Heart left ventricle (tissue), 16 donors: ENCODE data around the gene SFXN2. TPM values are rescaled to one million over a fixed set of nuclear protein-coding genes. Genes with fewer than 3 reads are reported as not detected.
A peak's percentile ranks its signal among the peaks of the same experiment; 100 is the strongest.
"Not testable (repeated sequence)": the region's sequence is repeated elsewhere in the genome, so short reads cannot be mapped to it uniquely, and the experiment has no call there.

Experiments used
- ATAC-seq, 4 donors: fragments of 200-7000 bp; cut with Tn5 transposase; one replicate each; pipeline ENCODE4 v1.9.1; 2020 to 2022; ENCODE audit warnings: moderate library complexity in 4 of 4, mild to moderate bottlenecking in 3 of 4, moderate number of reproducible peaks in 1 of 4
- DNase-seq, 5 donors: peaks; one replicate each; pipeline ENCODE4 v3.0.0-alpha.2; 2020
- H3K27ac ChIP-seq, 12 donors: fragments of 200-600 bp; sonication (generic) in 4 of 12; one replicate each; pipeline versions ENCODE4 v1.5.0 to v1.8.0; 2016 to 2022; ENCODE audit warnings: mild to moderate bottlenecking in 2 of 12
- H3K27me3 ChIP-seq, 9 donors: fragments of 200-600 bp; sonication (generic) in 2 of 9; one replicate each; pipeline versions ENCODE4 v1.5.1 to v1.8.0; 2016 to 2022; ENCODE audit warnings: mild to moderate bottlenecking in 3 of 9
- H3K36me3 ChIP-seq, 9 donors: fragments of 200-600 bp; sonication (generic) in 2 of 9; one replicate each; pipeline versions ENCODE4 v1.5.0 to v1.8.0; 2018 to 2022; ENCODE audit warnings: mild to moderate bottlenecking in 2 of 9
- H3K4me1 ChIP-seq, 12 donors: fragments of 200-600 bp; sonication (generic) in 4 of 12; one replicate each; pipeline versions ENCODE4 v1.5.0 to v1.8.0; 2016 to 2022; ENCODE audit warnings: mild to moderate bottlenecking in 3 of 12
- H3K4me3 ChIP-seq, 12 donors: fragments of 200-600 bp; sonication (generic) in 4 of 12; one replicate each; pipeline versions ENCODE4 v1.5.0 to v1.8.0; 2017 to 2022; ENCODE audit warnings: mild to moderate bottlenecking in 9 of 12, moderate library complexity in 4 of 12
- H3K9me3 ChIP-seq, 12 donors: fragments of 200-600 bp; sonication (generic) in 4 of 12; one replicate each; pipeline versions ENCODE4 v1.5.0 to v1.8.0; 2016 to 2022; ENCODE audit warnings: mild to moderate bottlenecking in 1 of 12
- POLR2A ChIP-seq, 2 donors: fragments of 450-650 bp; IDR thresholded peaks; one replicate each; pipeline ENCODE4 v1.6.1; 2017; ENCODE audit warnings: antibody characterized with exemption in 2 of 2, mild to moderate bottlenecking in 2 of 2, moderate library complexity in 2 of 2
- WGBS, 4 donors: extraction: QIAGEN DNeasy Blood & Tissue Kit in 2 of 4; methylation state at CpG; one replicate each; pipeline versions ENCODE4 v1.1.5 to v1.1.7; 2013 to 2018; 5-methylcytosine and 5-hydroxymethylcytosine counted together
- intact Hi-C, 10 donors: fragments of 100-400 bp; cut with DNase I; formaldehyde crosslinking; loops; one replicate each; pipeline versions ENCODE4 v1.11.1 to v1.14.2; 2022
- polyA plus RNA-seq, 2 donors: library from polyadenylated mRNA; stranded (reverse); fragments of 200-250 nt; gene quantifications; one replicate each; pipeline ENCODE4 v1.2.3, GENCODE V29; 2013
- total RNA-seq, 9 donors: library from RNA; depleted of rRNA in 2 of 9; stranded (reverse); fragments of >200 nt in 2 of 9; fragmentation: NEBNext Ultra II Directional in 3 of 9; extraction: Animal tissue kit (Norgen Biotek cat#: 25700) in 3 of 9; gene quantifications; one replicate each; pipeline versions ENCODE4 v1.1.0 to v1.2.4, GENCODE V29; 2016 to 2023
- TF ChIP-seq, protein P1 (sequence below), 12 donors: fragments of 200-600 bp; sonication (generic) in 4 of 12; IDR thresholded peaks; one replicate each; pipeline versions ENCODE4 v1.5.0 to v1.8.0; 2018 to 2022; ENCODE audit warnings: antibody characterized with exemption in 12 of 12, mild to moderate bottlenecking in 5 of 12
- donor health status: ischemic (EF 13 %, LVEDD 7.1; RV severe dilation, severe dysfunction).
- donor health status: healthy with polysubstance abuse.
- donor health status: DM: no; HTN: yes; CAD: no.
- donor health status: DM: no; HTN: no; CAD: no.
- donor health status: ischemic (EF 25% LVEDD 6.9; RV normal size, moderate dysfunction).
- donor health status: ischemic (EF 25% LVEDD 5.7; RV mildly dilated, moderate dysfunction).
- donor health status: healthy.
- donor health status: DM: yes; HTN: yes; CAD: no.
- donor health status: ischemic (EF 35%, LVEDD 5.7; RV mildly dilated, moderate dysfunction).
- donor health status: nonischemic (EF 11% LVEDD 7.7; RV severe dilation, severe dysfunction).
- donor health status: DM: yes; HTN: yes; CAD: no.
- donor health status: PGD.
- donor health status: ischemic (EF 29% LVEDD 5.4; RV normal size, mild dysfunction).
- donor health status: nonischemic (EF 23%, LVEDD 6.1; RV moderate dilation, normal function).

The SFXN2 gene
- total and polyA plus RNA-seq, 11 donors, result 0.50 to 7.2 (median 2.4) TPM

DNA sequence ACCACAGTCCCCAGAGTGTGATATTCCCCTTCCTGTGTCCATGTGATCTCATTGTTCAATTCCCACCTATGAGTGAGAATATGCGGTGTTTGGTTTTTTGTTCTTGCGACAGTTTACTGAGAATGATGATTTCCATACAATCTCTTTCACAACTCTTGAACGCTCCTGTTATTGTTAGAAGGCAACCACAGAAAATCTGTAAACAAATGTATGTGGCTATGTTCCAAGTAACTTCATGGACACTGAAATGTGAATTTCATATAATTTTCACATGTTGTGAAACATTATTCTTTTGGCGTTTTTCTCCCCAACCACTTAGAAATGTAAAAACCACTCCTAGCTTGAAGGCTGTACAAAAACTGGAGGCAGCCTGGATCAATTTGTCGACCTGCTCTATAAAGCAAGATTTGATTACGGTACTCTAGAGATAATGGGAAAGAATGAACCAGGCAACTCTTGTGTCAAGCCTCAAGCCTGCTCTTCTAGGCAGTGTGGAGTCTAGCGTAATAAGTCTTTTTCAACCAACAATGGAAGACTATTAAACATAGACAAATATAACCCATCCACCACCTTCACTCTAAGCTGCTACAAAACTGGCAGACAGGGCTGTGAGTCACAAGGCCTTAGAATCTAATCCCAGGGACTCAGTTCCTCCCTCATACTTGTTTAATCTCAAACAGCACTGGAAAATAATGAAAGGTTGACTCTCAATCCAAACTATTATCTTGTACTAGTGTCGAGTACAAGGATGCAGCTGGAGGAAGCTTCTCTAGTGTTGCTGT, 23.0 kb upstream of the SFXN2 start:
- Histone ChIP-seq H3K4me3 (no peak overlapping the region), H3K27ac (no peak overlapping the region), H3K9me3 (no peaks in the 10 kb centered on the region), H3K4me1 (peaks cover 0 to 3% (median 0%) of the 10 kb centered on the region in 12 donors), H3K27me3 (no peaks in the 10 kb centered on the region), H3K36me3 (peaks cover 0 to 61% (median 29%) of the 10 kb centered on the region in 9 donors)
- ATAC-seq (peak in 3 of 4 donors; percentile 24 to 39 (median 37)), DNase-seq (no peak)
- 71 to 79% (median 77%) methylated on average over 8 of the region's 8 CpGs for WGBS, 4 donors
- TF ChIP-seq POLR2A (IDR thresholded peaks at IDR 0.05), result no peak
- TF ChIP-seq, protein P1, sequence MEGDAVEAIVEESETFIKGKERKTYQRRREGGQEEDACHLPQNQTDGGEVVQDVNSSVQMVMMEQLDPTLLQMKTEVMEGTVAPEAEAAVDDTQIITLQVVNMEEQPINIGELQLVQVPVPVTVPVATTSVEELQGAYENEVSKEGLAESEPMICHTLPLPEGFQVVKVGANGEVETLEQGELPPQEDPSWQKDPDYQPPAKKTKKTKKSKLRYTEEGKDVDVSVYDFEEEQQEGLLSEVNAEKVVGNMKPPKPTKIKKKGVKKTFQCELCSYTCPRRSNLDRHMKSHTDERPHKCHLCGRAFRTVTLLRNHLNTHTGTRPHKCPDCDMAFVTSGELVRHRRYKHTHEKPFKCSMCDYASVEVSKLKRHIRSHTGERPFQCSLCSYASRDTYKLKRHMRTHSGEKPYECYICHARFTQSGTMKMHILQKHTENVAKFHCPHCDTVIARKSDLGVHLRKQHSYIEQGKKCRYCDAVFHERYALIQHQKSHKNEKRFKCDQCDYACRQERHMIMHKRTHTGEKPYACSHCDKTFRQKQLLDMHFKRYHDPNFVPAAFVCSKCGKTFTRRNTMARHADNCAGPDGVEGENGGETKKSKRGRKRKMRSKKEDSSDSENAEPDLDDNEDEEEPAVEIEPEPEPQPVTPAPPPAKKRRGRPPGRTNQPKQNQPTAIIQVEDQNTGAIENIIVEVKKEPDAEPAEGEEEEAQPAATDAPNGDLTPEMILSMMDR (IDR thresholded peaks at IDR 0.05), result no peak
- intact Hi-C loops, result no loop called here

DNA sequence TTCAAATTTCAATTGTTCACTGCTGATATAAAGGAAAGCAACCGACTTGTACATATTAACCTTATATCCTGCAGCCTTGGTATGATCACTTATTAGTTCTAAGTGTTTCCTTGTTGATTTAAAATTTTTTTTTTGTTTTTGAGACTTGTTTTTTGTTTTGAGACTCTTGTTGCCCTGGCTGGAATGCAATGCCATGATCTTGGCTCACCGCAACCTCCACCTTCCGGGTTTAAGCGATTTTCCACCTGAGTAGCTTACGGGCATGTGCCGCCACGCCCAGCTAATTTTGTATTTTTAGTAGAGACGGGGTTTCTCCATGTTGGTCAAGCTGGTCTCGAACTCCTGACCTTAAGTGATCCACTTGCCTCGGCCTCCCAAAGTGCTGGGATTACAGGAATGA, 19.0 kb upstream of the SFXN2 start:
- H3K27me3 ChIP-seq, H3K9me3 ChIP-seq, DNase-seq, H3K4me1 ChIP-seq, intact Hi-C loops, ATAC-seq, H3K27ac ChIP-seq, H3K4me3 ChIP-seq: not testable (repeated sequence)
- WGBS, 4 donors, result 97 to 98% (median 98%) methylated on average over 10 of the region's 10 CpGs
- peaks cover 0 to 76% (median 47%) of the 10 kb centered on the region in 9 donors for H3K36me3 ChIP-seq

GRCh38 chr10:102696736-102697135, 17.7 kb upstream of the SFXN2 start:
- TF ChIP-seq, protein P1 (IDR thresholded peaks at IDR 0.05), result no peak
- no peak for TF ChIP-seq POLR2A (IDR thresholded peaks at IDR 0.05)
- H3K4me3 ChIP-seq, result no peak overlapping the region
- 97 to 100% (median 99%) methylated on average over 3 of the region's 3 CpGs for WGBS, 4 donors

DNA sequence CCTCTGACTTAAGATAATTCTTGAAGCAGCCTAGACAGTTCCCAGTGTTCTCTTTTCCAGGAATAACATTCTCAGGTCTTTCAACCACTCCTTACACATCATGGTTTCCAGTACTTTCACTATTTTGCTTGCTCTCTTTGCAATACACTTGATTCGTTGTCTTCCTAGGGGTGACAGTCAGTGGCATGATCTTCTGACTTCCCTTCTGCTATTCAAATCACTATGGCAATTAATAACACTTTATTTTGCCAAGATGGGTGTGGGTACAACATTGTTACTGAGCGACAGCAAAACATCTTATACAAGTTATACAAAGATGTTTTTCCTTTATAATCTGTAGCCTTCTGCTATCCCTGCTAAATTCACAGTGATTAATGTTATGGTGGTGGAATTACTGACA, 15.5 kb upstream of the SFXN2 start:
- peaks cover 0 to 5% (median 0%) of the 10 kb centered on the region in 12 donors for H3K4me1 ChIP-seq
- no peak overlapping the region for H3K27ac ChIP-seq
- TF ChIP-seq, protein P1 (IDR thresholded peaks at IDR 0.05), result no peak
- no peak for TF ChIP-seq POLR2A (IDR thresholded peaks at IDR 0.05)
- intact Hi-C loops, result no loop called here
- H3K4me3 ChIP-seq, result no peak overlapping the region
- H3K9me3 ChIP-seq, result no peaks in the 10 kb centered on the region
- H3K27me3 ChIP-seq, result no peaks in the 10 kb centered on the region
- no peak for DNase-seq
- WGBS, 4 donors, result 86 to 92% (median 87%) methylated on average over 2 of the region's 2 CpGs
- H3K36me3 ChIP-seq, result peaks cover 0 to 57% (median 47%) of the 10 kb centered on the region in 9 donors
- no peak for ATAC-seq

More at GRCh38 chr10:102696736-102697135, 17.7 kb upstream of the SFXN2 start:
- H3K9me3 ChIP-seq, result no peaks in the 10 kb centered on the region
- DNase-seq (no peak), ATAC-seq (no peak)
- peaks cover 0 to 75% (median 47%) of the 10 kb centered on the region in 9 donors for H3K36me3 ChIP-seq
- H3K27me3 ChIP-seq, result no peaks in the 10 kb centered on the region
- intact Hi-C loops, result no loop called here
- H3K4me1 ChIP-seq, result peaks cover 0 to 5% (median 0%) of the 10 kb centered on the region in 12 donors
- no peak overlapping the region for H3K27ac ChIP-seq
